Tibial artery (tissue), 4 donors: ENCODE results near the gene SKAP1.

Experiments used
- DNase-seq, 2 donors: peaks; one replicate each; pipeline ENCODE4 v3.0.0-alpha.2; 2019
- H3K27ac ChIP-seq, 2 donors: fragments of 200-600 bp; sonication (generic) in 1 of 2; 1 replicate in 1 of 2; 2 replicates in 1 of 2; pipeline ENCODE4 v1.5.1; 2018 to 2019; ENCODE audit warnings: mild to moderate bottlenecking in 1 of 2
- H3K27me3 ChIP-seq, 2 donors: fragments of 200-600 bp; sonication (generic) in 1 of 2; one replicate each; pipeline versions ENCODE4 v1.5.1 to v1.6.0; 2016 to 2019
- H3K36me3 ChIP-seq, 3 donors: fragments of 200-600 bp; sonication (generic) in 2 of 3; one replicate each; pipeline ENCODE4 v1.5.1; 2016 to 2019; ENCODE audit warnings: mild to moderate bottlenecking in 2 of 3
- H3K4me1 ChIP-seq, 4 donors: fragments of 200-600 bp; sonication (generic) in 2 of 4; 1 replicate in 3 of 4; 2 replicates in 1 of 4; pipeline ENCODE4 v1.5.1; 2016 to 2019
- H3K4me3 ChIP-seq, 2 donors: fragments of 200-600 bp; sonication (generic) in 1 of 2; 1 replicate in 1 of 2; 2 replicates in 1 of 2; pipeline ENCODE4 v1.5.1; 2018 to 2019; ENCODE audit warnings: mild to moderate bottlenecking in 2 of 2
- H3K9me3 ChIP-seq, 3 donors: fragments of 200-600 bp; sonication (generic) in 1 of 3; one replicate each; pipeline ENCODE4 v1.5.1; 2016 to 2019
- CTCF ChIP-seq, 2 experiments: fragments of 200-600 bp in 1 of 2; fragments of 450-650 bp in 1 of 2; IDR thresholded peaks; one replicate each; pipeline ENCODE4 v1.5.1; 2017 to 2019; ENCODE audit warnings: antibody characterized with exemption in 2 of 2, mild to moderate bottlenecking in 1 of 2, moderate library complexity in 1 of 2
- intact Hi-C: fragments of 100-400 bp; cut with DNase I; formaldehyde crosslinking; loops from one replicate; pipeline ENCODE4 v1.15.0; 2023; ENCODE audit warnings: low total_unique reads

Gene SKAP1

GRCh38 chr17:48444516-48445247, 14.7 kb upstream of the SKAP1 start:
- peaks cover 0 to 30% of the 10 kb centered on the region in 2 donors for H3K27me3 ChIP-seq
- no peak overlapping the region for H3K4me3 ChIP-seq
- no peaks in the 10 kb centered on the region for H3K4me1 ChIP-seq
- intact Hi-C loops = no loop called here
- no peak for DNase-seq
- H3K36me3 ChIP-seq = no peaks in the 10 kb centered on the region
- H3K27ac ChIP-seq = no peak overlapping the region
- no peaks in the 10 kb centered on the region for H3K9me3 ChIP-seq
- no peak for TF ChIP-seq CTCF (IDR thresholded peaks at IDR 0.05)

DNA sequence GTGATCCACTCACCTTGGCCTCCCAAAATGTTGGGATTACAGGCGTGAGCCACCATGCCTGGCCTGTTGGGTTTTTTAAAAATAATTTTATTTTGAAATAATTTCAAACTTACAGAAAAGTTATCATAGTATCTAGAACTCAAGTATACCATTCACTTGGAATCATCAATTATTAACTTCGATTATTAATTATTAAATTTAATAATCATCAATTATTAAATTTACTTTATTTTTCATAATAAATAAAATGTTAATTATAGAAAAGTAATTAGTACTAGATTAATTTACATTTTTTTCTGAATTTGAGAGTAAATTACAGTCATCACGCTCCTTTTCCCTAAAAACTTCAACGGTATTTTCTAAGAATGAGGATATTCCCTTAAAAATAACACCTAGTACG, 13.7 kb upstream of the SKAP1 start:
- no peak for DNase-seq
- intact Hi-C loops = no loop called here
- Histone ChIP-seq H3K36me3 (no peaks in the 10 kb centered on the region), H3K4me1 (no peaks in the 10 kb centered on the region), H3K9me3 (no peaks in the 10 kb centered on the region), H3K4me3 (no peak overlapping the region), H3K27me3 (peaks cover 0 to 32% of the 10 kb centered on the region in 2 donors), H3K27ac (no peak overlapping the region)
- TF ChIP-seq CTCF (IDR thresholded peaks at IDR 0.05) = no peak

GRCh38 chr17:48442819-48443218, 12.8 kb upstream of the SKAP1 start:
- DNase-seq = no peak
- no peaks in the 10 kb centered on the region for H3K36me3 ChIP-seq
- intact Hi-C loops = no loop called here
- no peak overlapping the region for H3K4me3 ChIP-seq
- H3K27me3 ChIP-seq = peaks cover 0 to 37% of the 10 kb centered on the region in 2 donors
- H3K27ac ChIP-seq = no peak overlapping the region
- TF ChIP-seq CTCF (IDR thresholded peaks at IDR 0.05) = no peak
- H3K9me3 ChIP-seq = no peaks in the 10 kb centered on the region
- no peaks in the 10 kb centered on the region for H3K4me1 ChIP-seq

GRCh38 chr17:48441862-48442261, 11.8 kb upstream of the SKAP1 start:
- Histone ChIP-seq H3K4me3 (no peak overlapping the region), H3K4me1 (no peaks in the 10 kb centered on the region), H3K36me3 (no peaks in the 10 kb centered on the region), H3K27me3 (peaks cover 0 to 33% of the 10 kb centered on the region in 2 donors), H3K9me3 (no peaks in the 10 kb centered on the region), H3K27ac (no peak overlapping the region)
- TF ChIP-seq CTCF (IDR thresholded peaks at IDR 0.05) = no peak
- DNase-seq = no peak
- intact Hi-C loops = no loop called here

DNA sequence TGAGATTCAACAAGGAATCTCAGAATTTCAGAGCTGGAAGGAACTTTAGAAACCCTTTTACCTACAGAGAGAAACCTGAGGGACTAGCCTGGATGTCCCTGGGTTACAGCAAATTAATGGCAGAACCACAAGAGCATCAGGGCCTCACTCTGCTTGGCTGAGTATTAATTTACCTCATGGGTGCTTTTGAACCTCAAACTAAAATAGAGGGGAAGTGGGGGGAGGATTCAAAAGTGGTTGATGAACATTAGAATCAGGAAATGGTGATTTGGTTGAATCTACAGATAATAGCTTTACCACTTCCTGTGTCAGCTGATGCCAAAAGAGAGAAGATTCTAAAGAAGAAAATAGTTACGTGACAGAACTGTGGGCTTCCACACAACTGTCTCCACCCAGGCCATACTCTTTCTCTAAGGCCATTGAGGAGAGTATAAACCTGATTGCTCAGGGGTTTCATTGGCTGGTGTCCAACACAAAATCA, 11.3 kb upstream of the SKAP1 start:
- H3K4me1 ChIP-seq = no peaks in the 10 kb centered on the region
- H3K27me3 ChIP-seq = peaks cover 0 to 35% of the 10 kb centered on the region in 2 donors
- H3K27ac ChIP-seq = no peak overlapping the region
- DNase-seq = no peak
- H3K36me3 ChIP-seq = no peaks in the 10 kb centered on the region
- intact Hi-C loops = no loop called here
- H3K9me3 ChIP-seq = no peaks in the 10 kb centered on the region
- H3K4me3 ChIP-seq = no peak overlapping the region
- TF ChIP-seq CTCF (IDR thresholded peaks at IDR 0.05) = no peak
